Parathyroid adenoma (tissue), 2 donors: Measurements from ENCODE around the gene SVIL.
"Not testable (repeated sequence)": the region's sequence is repeated elsewhere in the genome, so short reads cannot be mapped to it uniquely, and the experiment has no call there.

Experiments used
- H2AFZ ChIP-seq: fragments of 300-600 bp; sonication (generic); one replicate; pipeline ENCODE4 v1.7.0; 2017; ENCODE audit warnings: antibody characterized with exemption, mild to moderate bottlenecking
- H3K27ac ChIP-seq: fragments of 300-600 bp; sonication (generic); one replicate; pipeline ENCODE4 v1.7.0; 2017
- H3K27me3 ChIP-seq: fragments of 300-600 bp; sonication (generic); one replicate; pipeline ENCODE4 v1.7.0; 2017; ENCODE audit warnings: low read length; ENCODE audit not compliant: control insufficient read depth, insufficient read depth
- H3K36me3 ChIP-seq: fragments of 300-600 bp; sonication (generic); one replicate; pipeline ENCODE4 v1.7.0; 2017; ENCODE audit warnings: low read length; ENCODE audit not compliant: control insufficient read depth, insufficient read depth
- H3K4me1 ChIP-seq: fragments of 300-600 bp; sonication (generic); one replicate; pipeline ENCODE4 v1.7.0; 2017; ENCODE audit warnings: control low read depth
- H3K4me2 ChIP-seq: fragments of 300-600 bp; sonication (generic); one replicate; pipeline ENCODE4 v1.7.0; 2017; ENCODE audit warnings: low read length
- H3K4me3 ChIP-seq: fragments of 300-600 bp; sonication (generic); one replicate; pipeline ENCODE4 v1.7.0; 2017; ENCODE audit warnings: low read depth, low read length
- H3K79me2 ChIP-seq: fragments of 300-600 bp; sonication (generic); one replicate; pipeline ENCODE4 v1.7.0; 2017; ENCODE audit warnings: control low read depth
- H3K9ac ChIP-seq: fragments of 300-600 bp; sonication (generic); one replicate; pipeline ENCODE4 v1.7.0; 2017; ENCODE audit warnings: mild to moderate bottlenecking
- H3K9me3 ChIP-seq: fragments of 300-600 bp; sonication (generic); one replicate; pipeline ENCODE4 v1.7.0; 2017; ENCODE audit warnings: low read length; ENCODE audit not compliant: control insufficient read depth
- TF ChIP-seq, protein P1 (sequence below): fragments of 300-600 bp; sonication (generic); IDR thresholded peaks from one replicate; pipeline ENCODE4 v1.7.0; 2017; ENCODE audit warnings: antibody characterized with exemption, mild to moderate bottlenecking
- donor health status: primary hyperparathyroidism.

The SVIL gene

DNA sequence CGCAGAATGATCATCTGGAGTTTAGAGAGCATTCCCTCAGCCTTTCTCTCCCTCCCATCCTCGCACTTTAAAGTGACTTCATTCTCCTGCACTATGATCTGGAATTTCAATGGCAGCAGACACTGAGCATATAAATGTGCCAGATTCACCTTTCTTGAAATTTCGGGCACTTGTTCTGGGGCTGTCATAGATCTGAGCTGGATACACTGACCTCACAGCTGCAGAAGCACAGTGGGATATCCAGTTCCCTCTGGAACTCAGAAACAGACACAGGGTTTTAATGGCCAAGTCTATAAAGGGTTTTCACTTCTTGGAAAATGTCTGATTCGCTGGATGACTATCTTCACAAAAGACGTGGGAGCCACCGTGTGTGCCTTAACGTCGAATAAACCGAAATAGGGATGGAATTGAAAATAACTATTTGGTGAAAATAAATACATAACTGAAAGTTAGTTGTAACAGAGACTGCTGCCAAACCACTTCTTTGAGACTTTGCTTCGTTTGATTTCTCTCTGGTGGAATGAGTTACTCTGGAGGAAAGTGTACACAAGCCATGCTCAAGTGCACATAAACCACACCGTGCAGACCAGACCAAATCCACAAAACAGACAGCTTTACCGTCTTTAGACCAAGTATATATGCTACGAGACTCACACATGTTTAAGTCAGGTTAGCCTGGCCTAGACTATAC, 126.1 kb downstream of the SVIL start:
- Histone ChIP-seq H3K79me2 (peaks cover 4% of the 10 kb centered on the region), H3K27me3 (no peaks in the 10 kb centered on the region), H3K9me3 (no peaks in the 10 kb centered on the region), H3K4me3 (no peak overlapping the region), H3K36me3 (no peaks in the 10 kb centered on the region), H3K4me1 (no peaks in the 10 kb centered on the region), H2AFZ (no peak overlapping the region), H3K27ac (no peak overlapping the region), H3K9ac (no peak overlapping the region), H3K4me2 (no peak overlapping the region)
- TF ChIP-seq, protein P1, sequence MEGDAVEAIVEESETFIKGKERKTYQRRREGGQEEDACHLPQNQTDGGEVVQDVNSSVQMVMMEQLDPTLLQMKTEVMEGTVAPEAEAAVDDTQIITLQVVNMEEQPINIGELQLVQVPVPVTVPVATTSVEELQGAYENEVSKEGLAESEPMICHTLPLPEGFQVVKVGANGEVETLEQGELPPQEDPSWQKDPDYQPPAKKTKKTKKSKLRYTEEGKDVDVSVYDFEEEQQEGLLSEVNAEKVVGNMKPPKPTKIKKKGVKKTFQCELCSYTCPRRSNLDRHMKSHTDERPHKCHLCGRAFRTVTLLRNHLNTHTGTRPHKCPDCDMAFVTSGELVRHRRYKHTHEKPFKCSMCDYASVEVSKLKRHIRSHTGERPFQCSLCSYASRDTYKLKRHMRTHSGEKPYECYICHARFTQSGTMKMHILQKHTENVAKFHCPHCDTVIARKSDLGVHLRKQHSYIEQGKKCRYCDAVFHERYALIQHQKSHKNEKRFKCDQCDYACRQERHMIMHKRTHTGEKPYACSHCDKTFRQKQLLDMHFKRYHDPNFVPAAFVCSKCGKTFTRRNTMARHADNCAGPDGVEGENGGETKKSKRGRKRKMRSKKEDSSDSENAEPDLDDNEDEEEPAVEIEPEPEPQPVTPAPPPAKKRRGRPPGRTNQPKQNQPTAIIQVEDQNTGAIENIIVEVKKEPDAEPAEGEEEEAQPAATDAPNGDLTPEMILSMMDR = no peak

DNA sequence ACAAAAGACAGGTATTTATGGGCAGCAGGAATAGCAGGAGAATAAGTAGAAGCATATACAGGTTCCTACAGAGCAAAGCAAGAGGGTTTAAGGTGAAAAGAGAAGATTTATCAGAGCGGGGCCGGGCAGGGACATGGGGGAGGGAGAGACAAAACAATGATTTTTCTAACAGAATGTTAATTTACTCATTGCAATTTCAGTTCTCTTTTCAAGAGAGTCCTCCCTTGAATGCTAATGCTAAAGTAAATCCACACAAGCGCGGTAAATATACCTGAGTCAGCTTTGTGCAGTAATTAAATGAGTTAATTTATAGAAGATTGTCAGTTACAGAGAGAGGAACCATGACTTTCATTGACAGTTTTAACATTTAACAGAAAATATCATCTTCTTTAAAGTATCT, 127.0 kb downstream of the SVIL start:
- not testable (repeated sequence) for H3K9ac ChIP-seq, H3K36me3 ChIP-seq, H2AFZ ChIP-seq, H3K4me2 ChIP-seq, H3K9me3 ChIP-seq, H3K4me1 ChIP-seq, H3K4me3 ChIP-seq, H3K79me2 ChIP-seq, H3K27me3 ChIP-seq, H3K27ac ChIP-seq

DNA sequence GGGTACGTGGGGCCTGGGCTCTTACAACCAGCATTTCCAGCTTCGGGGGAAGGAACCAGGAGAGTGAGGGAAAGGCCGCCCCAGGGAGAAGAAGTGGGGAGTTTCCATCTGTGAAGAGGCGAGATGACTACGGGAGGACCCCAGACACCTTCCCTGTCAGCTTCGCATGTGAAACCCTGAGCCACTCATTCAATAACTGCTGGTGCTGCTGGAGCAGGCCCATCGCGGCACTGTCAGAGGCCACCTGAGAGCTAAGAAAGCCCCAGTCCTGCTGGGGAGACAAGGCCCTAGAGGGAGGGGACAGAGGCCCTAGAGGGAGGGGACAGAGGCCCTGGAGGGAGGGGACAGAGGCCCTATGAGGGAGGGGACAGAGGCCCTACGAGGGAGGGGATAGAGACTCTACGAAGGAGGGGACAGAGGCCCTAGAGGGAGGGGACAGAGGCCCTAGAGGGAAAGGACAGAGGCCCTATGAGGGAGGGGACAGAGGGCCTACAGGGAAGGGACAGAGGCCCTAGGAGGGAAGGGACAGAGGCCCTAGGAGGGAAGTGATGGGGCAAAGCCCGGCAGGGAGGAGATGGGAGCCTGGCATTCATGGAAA, 128.3 kb downstream of the SVIL start:
- not testable (repeated sequence) for H3K4me3 ChIP-seq, H2AFZ ChIP-seq, H3K27me3 ChIP-seq, H3K9me3 ChIP-seq, H3K4me1 ChIP-seq, H3K9ac ChIP-seq, H3K79me2 ChIP-seq, H3K4me2 ChIP-seq, H3K27ac ChIP-seq, H3K36me3 ChIP-seq

DNA sequence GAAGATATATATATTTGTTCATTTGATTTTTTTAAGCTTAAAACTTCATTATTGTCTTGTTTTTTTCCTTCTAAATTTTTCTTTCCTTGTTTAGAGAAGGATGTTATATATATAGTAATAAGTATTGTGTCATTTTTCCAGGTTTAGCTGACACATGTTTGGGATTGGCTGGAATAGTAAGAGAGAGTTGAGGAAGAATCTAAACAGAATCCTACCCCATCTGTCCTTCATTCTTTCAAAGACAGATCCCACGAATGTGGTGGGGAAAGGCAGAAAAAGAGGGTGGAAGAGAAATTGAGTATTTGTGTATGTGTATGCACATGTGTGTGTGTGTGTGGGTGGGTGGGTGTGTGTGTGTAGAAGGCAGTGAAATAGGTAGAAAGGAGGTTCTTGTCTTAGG, 132.4 kb downstream of the SVIL start:
- H3K9me3 ChIP-seq = no peaks in the 10 kb centered on the region
- no peak overlapping the region for H3K4me3 ChIP-seq
- H3K4me1 ChIP-seq = no peaks in the 10 kb centered on the region
- H3K4me2 ChIP-seq = no peak overlapping the region
- no peak overlapping the region for H3K27ac ChIP-seq
- TF ChIP-seq, protein P1 = no peak
- no peaks in the 10 kb centered on the region for H3K36me3 ChIP-seq
- no peak overlapping the region for H2AFZ ChIP-seq
- H3K27me3 ChIP-seq = no peaks in the 10 kb centered on the region
- no peaks in the 10 kb centered on the region for H3K79me2 ChIP-seq
- H3K9ac ChIP-seq = no peak overlapping the region

DNA sequence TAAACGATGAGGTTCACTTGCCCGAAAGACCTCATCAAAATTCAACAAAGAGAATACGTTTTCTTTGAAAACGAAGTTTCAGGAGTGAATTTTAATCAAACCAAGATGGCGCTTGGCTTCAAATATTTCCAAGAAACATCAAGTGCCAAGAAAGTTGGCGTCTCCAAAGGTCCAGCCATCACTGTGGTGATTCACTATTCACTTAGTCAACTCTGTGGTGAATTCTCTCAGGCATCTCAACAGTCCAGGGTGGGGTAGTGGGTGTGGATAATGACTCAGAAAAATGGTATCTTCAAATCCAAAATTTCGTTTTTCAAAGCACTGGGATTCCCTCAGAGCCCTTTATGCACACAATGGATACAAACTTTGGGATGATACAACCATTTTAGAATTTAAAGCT, 133.1 kb downstream of the SVIL start:
- Histone ChIP-seq H3K27ac (no peak overlapping the region), H3K9ac (no peak overlapping the region), H2AFZ (no peak overlapping the region), H3K36me3 (no peaks in the 10 kb centered on the region), H3K9me3 (no peaks in the 10 kb centered on the region), H3K4me2 (no peak overlapping the region), H3K79me2 (no peaks in the 10 kb centered on the region), H3K4me3 (no peak overlapping the region), H3K27me3 (no peaks in the 10 kb centered on the region), H3K4me1 (no peaks in the 10 kb centered on the region)
- TF ChIP-seq, protein P1 = no peak
